ENCODE results near the gene OXSR1.
"Not testable (repeated sequence)": the region's sequence is repeated elsewhere in the genome, so short reads cannot be mapped to it uniquely, and the experiment has no call there.

OXSR1 gene

DNA sequence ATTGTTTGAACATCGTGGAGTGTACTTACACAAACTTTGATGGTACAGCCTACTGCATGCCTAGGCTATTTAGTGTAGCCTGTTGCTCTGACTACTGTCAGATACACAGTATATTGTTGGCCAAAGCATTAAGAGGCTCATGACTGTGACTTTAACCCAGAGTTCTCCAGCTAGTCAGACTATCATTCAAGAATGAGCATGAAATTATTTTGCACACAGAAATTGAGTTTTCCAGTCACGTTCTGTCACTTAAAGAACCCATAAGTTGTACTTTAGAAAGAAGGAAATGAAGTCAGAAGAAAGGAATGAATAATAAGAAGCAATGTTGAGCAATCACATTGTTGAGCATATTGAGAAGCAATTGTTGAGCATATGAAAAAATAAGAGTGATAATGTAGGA, 62.7 kb downstream of the OXSR1 start:
- no peak for DNase-seq (ENCODE audit: low read depth)

DNA sequence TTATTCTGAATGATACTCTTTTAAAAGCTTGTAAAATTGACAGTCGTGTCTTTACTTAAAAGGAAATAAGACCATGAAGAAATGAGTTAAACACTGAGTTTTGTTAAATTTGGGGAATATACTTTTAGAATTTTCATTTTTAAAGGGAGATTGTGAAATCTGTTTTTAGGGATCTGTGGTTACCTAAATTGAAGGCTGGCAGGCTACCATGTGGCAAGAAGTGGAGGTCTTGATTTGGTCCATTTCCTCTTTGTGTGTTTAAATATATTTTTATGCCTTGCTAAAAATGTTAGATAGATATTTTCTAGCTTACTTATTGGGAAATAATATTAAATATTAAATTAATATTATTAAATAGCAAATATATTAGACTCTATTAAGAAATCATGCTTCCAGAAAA, 63.7 kb downstream of the OXSR1 start:
- no peak for DNase-seq (ENCODE audit: low read depth)

DNA sequence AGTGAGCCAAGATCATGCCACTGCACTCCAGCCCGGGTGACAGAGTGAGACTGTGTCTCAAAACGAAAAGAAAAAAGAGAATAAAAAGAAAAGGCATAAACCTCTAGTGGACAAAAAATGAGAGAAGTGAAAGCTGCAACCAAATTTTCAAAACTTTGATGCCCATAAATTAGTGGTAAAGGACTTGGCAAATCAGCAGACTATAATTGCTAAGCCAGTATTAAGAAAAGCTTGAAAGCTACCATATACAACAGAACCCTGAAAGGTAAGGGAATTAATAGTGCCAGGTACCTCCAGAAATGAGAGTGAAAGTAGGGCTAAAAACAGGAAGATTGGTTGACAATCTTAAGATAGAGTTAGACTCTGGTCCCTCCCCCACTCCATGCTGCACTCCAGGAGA, 67.4 kb downstream of the OXSR1 start:
- no peak for DNase-seq (ENCODE audit: low read depth)

DNA sequence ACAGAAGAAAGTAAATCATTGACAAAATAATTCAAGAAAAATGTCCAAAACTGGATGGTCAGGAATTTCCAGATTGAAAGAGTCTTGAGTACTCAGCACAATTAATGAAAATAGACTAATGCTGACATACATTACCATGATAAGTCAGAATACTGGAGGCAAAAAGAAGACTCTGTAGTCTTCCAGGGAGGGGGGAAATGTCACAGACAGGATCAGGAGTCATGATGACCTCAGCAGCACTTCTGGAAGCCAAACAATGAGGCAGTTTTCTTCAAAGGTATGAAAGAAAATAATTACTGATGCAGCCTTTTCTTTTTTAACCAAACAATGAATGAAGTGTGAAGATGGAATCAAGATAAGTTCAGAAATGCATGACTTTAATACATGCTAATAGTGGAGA, 70.1 kb downstream of the OXSR1 start:
- DNase-seq (ENCODE audit: low read depth) = no peak

DNA sequence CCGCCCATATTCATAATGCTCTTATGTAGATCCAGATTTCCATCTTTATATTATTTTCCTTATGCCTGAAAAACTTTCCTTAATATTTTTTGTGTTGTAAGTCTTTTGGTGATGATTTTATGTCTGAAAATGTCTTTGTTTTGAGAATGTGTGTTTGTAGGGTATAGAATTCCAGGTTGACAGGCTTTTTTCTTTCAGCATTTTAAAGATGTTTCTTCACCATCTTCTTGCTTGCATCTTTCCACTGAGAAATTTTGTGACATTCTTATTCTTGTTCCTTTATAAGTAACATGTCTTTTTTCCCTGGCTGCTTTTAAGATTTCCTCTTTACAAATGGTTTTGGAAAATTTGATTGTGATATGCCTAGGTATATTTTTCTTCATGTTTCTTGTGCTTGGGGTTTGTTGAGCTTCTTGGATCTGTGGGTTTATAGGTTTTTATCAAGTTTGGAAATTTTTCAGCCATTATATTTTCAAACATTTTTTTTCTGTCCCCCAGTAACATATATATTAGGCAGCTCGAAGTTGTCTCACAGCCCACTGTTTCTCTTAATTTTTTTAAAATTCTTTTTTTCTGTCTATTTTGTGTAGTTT, 73.2 kb downstream of the OXSR1 start:
- no peak for DNase-seq (ENCODE audit: low read depth)

DNA sequence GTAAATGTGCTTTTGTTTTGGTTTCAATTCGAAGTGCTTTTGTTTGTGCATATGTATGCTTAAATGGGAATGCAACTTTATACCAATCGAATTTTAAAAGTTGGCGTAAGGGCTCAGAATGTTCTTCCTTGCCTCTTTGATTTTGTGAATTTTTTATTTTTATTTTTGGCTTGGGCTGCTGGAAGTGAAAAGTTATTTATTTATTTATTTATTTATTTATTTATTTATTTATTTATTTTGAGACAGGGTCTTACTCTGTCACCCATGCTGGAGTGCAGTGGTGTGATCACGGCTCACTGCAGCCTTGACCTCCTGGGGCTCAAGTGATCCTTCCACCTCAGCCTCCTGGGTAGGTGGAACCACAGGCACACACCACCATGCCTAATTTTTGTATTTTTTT, 77.5 kb downstream of the OXSR1 start:
- DNase-seq (ENCODE audit: low read depth) = not testable (repeated sequence)

DNA sequence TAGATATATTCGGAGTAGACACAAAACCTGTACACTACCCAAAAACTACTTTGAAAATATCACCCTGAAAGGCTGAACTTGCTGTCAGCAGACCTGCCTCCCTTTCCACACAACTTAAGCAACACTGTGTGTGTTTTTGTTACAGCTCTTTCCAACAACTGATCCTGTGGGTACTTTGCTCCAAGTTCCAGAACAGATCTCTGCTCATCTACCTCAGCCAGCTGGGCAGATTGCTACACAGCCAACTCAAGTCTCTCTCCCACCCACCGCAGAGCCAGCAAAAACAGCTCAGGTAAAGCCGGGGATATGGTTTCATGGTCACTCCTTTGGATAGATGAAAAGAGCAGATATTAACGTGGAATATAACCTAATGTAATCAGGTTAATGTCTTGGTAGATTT, 80.6 kb downstream of the OXSR1 start:
- no peak for DNase-seq (ENCODE audit: low read depth)

DNA sequence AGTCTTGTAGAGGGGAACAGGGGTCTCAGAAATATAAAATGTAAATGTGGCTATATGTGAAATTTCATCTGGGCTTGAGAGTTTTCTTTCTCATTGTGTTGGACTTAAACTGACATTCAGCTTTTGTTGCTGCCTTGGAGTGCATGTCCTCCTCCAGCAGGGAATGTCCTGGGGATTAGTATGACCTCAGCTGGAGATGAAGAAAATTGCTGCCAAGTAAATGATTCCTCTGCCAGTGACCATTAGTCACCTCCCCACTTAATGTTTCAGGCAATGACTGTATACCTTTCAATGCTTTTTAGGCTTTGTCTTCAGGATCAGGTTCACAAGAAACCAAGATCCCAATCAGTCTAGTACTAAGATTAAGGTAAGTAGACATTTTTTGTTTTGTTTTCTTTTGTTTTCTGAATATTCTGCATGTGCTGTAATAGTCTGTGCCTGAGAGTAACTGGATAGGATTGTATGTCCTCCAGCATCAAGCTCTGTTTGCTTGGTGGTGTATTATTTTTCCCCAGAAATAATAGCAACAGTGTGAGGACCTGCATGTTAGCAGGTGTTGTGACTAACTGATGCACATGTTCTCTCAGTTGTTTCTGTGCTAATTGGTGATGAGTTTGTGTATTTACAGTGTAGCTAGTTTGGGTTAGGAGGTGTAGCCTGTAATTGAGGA, 82.2 kb downstream of the OXSR1 start:
- no peak for DNase-seq (ENCODE audit: low read depth)

DNA sequence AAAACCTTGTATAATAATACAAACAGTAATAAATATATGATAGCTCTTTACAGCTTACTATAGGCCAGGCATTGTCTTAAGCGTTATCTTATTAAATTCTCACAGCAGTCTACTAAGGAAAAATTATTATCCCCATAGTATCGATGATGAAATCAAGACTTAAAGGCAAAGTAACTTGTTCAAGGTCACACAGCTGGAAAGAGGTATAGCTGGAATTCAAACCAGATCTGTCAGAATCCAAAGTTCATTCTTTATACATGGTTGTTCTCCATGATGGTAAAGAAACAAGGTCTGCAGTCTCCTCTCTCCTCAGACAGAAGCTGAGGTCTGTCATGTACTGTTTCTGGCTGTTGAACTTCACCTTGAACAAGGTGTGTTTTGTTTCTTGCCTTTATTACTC, 84.9 kb downstream of the OXSR1 start:
- DNase-seq (ENCODE audit: low read depth) = no peak

DNA sequence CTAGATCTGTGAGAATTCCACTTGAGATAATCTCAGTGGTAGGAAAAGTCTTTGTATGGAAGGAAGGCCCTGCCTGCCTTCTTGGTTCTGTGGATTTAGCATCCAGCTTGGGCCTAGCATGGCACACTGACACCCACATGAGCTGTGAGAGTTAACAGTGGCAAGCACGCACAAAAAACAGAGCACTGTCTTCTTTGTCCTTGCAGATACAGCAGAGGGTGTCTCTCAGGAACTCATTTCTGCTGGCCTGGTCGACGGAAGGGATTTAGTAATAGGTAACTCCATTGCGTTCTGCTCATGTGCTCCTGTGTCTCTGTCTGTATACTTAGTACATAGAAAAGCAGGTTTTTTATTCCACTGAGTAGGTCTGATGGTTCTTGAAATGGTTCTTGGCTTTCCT, 85.9 kb downstream of the OXSR1 start:
- no peak for DNase-seq (ENCODE audit: low read depth)

DNA sequence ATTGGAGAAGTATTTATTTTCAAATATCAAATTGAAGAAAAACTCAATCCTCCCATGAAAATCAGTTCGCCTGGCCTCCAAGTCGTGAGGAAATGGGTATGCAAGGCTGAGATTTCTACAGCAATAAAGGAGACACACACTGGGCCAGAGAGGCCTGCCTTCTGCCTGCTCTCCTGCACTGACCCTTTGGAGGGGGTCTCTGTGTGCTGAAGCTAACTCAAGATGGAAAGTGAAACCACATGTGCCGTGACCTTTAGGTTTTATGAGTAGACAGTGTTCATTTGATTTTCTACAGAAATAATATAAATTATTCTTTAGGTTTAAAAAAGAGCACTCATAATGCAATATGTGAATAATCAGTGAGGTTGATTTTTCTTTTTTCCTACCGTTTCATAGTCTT, 88.4 kb downstream of the OXSR1 start:
- no peak for DNase-seq (ENCODE audit: low read depth)

DNA sequence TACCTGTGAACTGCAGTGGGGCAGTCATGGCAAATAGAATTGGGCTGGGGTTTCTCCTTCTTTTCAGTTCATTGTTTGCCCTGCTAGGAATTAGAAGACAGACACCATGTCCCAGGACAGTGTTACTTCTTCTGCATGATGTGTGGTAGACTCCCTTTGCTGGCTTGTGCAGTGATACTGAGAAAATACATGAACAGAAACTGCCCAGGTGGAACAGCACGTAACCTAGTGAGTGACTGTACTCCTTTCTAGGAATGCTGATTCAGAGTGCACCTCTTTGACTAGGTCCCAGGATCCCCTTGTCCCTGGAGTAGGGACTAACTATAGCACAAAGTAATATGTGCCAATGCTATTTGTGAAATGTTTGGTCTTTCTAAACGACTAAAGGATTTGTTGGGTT, 89.5 kb downstream of the OXSR1 start:
- no peak for DNase-seq (ENCODE audit: low read depth)

DNA sequence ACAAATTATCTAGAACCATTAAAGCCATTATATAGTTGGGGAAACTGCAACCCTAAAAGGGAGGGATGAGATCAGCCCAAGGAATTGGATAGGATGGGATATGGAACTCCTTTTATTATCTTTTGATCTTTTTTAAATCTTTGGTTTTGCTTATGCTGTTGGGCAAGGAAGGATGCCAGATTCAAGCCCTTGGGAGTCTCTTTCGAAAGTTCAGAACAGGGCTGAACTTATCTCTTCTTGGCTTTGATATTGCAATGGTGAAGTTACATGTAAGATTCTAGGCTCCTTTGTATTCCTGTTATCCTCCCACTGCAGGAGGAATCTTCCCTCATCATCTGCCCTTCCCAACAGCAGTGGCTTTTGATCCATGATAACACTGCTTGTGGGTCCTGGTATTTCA, 90.3 kb downstream of the OXSR1 start:
- DNase-seq (ENCODE audit: low read depth) = no peak

DNA sequence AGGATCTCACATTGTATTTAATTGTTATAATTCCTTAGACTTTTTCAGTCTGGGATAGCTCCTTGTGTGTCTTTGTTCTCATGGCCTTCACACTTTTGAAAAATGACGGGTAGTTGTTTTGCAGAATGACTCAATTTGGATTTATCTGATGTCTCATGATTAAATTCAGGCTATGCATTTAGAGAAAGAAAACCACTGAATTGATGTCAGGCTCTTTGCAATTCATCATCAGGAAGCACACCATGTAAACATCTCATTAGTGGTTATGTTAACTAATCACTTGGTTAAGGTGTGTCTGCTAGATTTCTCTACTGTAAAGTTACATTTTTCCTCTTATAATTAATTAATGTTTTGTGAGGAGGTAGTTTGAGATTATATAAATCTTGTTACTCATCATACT, 92.2 kb downstream of the OXSR1 start:
- no peak for DNase-seq (ENCODE audit: low read depth)

DNA sequence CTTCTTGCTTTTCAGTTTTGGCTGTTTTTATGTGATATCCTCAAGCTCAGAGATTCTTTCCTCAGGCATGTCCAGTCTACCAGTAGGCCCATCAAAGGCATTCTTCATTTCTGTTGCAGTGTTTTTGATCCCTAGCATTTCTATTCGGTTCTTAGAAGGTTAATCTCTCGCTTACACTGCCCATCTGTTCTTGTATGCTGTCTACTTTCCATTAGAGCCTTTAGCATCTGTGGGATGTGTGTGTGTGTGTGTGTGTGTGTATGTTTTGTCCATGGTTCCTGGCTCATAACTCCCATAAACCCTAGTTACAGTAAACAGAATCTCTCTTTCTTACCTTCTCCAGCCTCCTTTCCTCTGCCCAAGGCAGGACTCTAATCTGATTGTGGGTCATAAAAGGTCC, 95.1 kb downstream of the OXSR1 start:
- DNase-seq (ENCODE audit: low read depth) = no peak

DNA sequence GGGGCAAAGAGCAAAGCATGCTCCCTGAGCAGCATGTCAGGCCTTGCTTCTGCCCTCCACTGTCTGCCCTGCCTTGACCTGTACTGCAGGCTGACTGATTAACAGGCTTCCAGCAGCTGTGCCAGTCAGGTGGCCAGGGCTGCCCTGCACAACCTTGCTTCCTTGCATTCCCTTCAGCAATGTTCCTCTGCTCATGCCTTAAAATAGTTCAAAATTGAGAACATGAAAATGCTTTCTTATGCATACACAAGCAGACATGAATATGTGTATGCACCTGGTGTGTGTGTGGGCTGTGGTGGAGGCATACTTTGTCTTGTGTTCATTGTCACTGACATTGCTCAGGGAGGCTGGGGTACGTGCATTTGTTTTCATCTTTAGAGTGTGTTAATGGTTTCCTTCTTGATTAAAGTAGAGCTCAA, 99.0 kb downstream of the OXSR1 start:
- DNase-seq (ENCODE audit: low read depth) = no peak

DNA sequence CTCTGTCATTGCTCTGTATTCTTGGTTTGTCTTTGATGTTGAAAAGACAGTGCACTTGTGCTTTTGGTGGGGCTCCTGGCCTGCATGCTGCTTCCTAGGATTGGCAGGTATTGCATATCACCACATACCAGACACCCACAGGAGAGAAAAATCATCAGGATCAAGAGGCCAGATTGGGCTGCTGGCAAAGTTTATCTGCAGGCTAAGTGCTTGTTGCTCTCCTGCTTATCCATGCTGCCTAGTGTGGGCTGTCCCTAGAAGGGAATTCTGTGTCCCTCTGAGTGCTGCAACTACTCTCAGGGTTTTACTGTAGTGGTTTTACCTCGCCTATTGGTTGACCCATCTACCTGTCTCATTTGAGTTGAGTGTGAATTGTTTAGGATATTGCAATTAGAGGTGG, 99.4 kb downstream of the OXSR1 start:
- DNase-seq (ENCODE audit: low read depth) = no peak

DNA sequence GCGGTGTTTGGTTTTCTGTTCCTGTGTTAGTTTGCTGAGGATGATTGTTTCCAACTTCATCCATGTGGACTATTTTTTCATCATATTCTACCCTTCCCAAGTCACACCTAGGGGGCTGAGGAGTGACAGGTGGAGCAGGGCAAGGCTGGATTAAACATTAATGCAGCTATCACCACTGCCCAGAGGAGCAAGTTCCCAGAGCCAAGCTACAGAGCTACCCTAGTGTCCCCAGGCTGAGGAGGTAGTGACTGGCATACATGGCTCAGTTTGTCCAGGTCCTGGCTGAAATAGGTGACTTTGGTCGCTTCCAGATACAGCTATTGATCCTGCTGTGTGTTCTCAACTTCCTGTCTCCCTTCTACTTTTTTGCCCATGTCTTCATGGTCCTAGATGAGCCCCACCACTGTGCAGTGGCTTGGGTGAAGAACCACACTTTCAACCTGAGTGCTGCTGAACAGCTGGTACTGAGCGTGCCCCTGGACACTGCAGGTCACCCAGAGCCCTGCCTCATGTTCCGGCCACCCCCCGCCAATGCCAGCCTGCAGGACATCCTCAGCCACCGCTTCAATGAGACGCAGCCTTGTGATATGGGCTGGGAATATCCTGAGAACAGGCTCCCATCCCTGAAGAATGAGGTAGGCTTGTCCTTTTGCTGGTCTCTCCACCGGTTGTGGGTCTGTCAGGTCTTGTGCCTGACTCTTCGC, 100.4 kb downstream of the OXSR1 start, which contains the start of gene SLC22A13:
SLC22A13 (plus strand) TSS at position 209 of the 704 bp plus-strand sequence; CDS start at position 258, 49 bp downstream.
- DNase-seq (ENCODE audit: low read depth) = no peak

DNA sequence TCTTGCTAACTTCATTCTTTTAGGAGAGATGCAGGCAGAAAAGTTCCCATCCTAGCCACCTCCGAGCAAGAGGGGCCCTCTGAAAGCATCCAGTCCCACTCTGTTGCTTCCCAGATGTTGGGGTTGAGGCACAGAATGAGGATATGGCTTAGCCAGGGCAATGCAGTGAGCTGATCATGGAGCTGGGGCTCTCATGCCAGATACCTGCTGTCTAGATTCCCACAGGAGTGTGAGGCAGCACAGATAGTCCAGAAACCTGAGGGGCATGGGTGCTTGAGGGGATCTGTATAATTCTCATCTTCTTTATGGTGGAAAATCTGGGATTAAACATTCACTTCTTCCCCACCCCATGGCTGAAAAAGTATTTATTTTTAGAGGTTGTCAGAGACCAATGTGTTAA, 101.5 kb downstream of the OXSR1 start:
- no peak for DNase-seq (ENCODE audit: low read depth)

DNA sequence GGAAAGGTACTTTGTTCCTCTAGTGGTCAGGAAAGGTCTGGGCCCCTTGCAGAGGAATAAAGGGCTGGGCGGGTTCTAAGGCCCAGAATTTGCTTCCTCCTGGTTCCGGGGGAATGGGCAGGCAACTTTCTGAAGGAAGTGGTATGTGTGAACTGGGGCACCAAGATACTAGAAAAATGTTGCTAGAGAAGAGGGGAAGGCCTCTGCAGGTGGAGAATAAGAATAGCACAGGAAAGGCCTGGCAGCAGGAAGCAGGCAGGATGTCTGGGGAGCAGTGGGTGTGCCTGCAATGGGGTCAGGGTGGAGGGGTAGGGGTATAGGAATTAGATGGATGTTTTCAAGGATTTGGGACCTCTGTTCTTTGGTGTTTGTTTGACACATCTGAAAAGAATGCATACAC, 102.3 kb downstream of the OXSR1 start:
- no peak for DNase-seq (ENCODE audit: low read depth)

DNA sequence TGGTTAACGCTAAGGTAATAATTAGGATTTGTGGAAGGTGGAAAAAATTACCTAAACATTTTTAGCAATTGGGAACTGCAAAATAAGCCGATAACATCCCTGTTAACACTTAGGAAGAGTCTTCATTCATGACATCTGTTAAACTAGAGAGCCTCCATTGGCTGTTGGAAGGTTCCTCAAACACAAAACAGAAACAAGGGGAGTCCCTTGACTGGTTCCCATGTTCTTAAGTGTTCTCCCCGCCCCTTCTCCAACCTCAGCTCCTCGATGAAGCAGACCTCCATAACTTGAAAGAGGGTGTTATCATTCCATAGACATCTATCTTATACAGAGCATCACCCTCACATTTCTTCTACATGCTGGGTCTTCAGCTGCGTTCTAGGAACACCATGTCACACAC, 102.8 kb downstream of the OXSR1 start:
- no peak for DNase-seq (ENCODE audit: low read depth)

DNA sequence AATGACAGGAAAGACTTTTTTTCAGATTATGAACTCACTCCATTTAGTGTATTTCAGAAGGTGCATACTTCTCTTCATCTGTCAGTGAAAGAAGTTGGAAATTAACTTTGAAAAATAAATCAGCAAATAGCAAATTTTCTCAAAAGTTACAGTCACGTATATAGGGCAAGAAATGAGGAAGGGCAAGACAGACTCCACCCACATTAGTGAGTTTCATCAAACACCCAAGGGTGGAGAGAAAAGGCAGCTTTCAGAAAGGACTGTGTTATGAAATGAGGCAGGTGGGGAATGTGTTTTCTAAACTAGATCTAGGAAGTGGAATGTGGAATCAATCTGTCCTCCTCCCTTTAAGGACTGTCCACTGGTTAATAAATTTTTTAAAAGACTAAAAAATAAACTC, 103.2 kb downstream of the OXSR1 start:
- no peak for DNase-seq (ENCODE audit: low read depth)

DNA sequence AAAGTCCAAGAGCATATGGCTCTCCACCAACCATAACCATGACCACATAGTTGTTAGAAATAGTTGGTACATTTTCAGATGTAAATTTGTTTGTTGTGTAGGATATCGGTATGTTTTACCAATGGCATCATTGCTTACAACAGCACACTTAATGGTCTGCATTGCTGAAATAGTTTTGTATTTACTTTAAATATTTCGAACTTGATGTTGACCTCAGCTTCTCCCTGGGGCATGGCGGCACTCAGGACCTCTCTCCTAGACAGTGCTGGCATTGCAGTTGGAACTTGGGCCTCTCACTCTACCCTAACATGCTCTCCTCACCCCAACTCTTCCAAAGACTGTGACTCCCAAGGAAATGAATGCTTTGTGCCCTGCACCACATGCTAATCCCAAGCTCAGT, 105.3 kb downstream of the OXSR1 start:
- DNase-seq (ENCODE audit: low read depth) = no peak

DNA sequence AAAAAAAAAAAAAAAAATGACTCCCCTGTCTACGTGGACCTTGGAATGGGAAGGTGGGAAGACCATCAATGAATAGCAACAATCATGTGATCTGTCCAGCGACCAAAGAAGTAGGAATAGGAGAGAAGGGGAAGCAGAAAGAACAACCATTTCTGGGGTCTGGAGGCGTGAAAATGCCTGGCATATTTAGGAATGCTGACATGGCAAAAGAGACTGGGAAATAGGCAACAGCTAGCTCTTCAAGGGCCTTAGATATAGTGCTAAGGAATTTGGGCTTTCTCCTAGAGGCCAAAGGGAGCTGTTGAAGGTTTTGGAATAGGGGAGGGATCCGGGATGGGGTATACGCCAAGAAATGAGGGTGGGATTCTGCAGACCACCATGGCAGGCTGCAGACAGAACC, 106.2 kb downstream of the OXSR1 start:
- DNase-seq (ENCODE audit: low read depth) = no peak

Measured in activated T-cell treated with anti-CD3 and anti-CD28 coated beads for 48 hours (primary cell).